ENCODE measurements around the gene RNF217. TPM values are rescaled to one million over a fixed set of nuclear protein-coding genes. Genes with fewer than 3 reads are reported as not detected.

The RNF217 gene
- total RNA-seq, 1 donor from 2014 or later = not detected

DNA sequence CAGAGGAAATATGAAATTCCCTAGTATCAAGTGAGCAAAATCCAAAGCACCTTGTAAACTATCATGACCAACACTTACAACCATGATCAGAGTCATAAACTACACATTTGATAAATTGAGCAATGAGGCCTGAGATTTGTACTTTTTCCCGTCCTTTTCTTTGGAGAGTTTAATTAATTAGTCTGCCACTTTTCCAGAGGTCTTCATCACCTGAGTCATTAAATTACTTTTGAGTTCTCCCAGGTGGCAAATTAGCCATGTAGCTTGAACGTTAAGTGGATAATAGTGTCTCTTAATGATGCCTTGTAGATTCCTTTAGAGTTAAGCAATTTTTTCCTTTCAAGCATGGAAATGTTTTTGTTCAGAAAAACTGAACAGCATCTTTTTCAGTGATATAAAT is 75.6 kb downstream of the RNF217 start:
- intact Hi-C loops (cut with micrococcal nuclease) = no loop called here
- H3K4me1 Mint-ChIP-seq = no peaks in the 10 kb centered on the region
- no peak for ATAC-seq (ENCODE audit: low read depth)
- H3K27me3 Mint-ChIP-seq = no peaks in the 10 kb centered on the region
- no peaks in the 10 kb centered on the region for H3K36me3 Mint-ChIP-seq (ENCODE audit: low read depth)
- no peak overlapping the region for H3K27ac Mint-ChIP-seq
- POLR2A ChIA-PET = no interaction called here
- CTCF ChIA-PET = no interaction called here
- DNase-seq = no peak
- TF ChIP-seq, protein P1, sequence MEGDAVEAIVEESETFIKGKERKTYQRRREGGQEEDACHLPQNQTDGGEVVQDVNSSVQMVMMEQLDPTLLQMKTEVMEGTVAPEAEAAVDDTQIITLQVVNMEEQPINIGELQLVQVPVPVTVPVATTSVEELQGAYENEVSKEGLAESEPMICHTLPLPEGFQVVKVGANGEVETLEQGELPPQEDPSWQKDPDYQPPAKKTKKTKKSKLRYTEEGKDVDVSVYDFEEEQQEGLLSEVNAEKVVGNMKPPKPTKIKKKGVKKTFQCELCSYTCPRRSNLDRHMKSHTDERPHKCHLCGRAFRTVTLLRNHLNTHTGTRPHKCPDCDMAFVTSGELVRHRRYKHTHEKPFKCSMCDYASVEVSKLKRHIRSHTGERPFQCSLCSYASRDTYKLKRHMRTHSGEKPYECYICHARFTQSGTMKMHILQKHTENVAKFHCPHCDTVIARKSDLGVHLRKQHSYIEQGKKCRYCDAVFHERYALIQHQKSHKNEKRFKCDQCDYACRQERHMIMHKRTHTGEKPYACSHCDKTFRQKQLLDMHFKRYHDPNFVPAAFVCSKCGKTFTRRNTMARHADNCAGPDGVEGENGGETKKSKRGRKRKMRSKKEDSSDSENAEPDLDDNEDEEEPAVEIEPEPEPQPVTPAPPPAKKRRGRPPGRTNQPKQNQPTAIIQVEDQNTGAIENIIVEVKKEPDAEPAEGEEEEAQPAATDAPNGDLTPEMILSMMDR (IDR thresholded peaks at IDR 0.05) = no peak
- no peaks in the 10 kb centered on the region for H3K9me3 Mint-ChIP-seq
- H3K4me3 Mint-ChIP-seq = no peak overlapping the region

DNA sequence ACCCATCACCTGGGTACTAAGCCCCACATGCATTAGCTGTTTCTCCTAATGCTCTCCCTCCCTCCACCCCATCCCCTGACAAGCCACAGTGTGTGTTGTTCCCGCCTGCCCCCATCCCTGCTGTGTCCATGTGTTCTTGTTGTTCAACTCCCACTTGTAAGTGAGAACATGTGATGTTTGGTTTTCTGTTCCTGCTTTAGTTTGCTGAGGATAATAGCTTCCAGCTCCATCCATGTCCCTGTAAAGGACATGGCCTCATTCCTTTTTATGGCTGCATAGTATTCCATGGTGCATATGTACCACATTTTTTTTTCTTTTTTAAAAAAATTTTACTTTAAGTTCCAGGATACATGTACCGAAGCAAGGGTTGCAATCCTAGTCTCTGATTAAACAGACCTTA is 76.7 kb downstream of the RNF217 start:
- ATAC-seq (ENCODE audit: low read depth) = no peak
- no peaks in the 10 kb centered on the region for H3K4me1 Mint-ChIP-seq

DNA sequence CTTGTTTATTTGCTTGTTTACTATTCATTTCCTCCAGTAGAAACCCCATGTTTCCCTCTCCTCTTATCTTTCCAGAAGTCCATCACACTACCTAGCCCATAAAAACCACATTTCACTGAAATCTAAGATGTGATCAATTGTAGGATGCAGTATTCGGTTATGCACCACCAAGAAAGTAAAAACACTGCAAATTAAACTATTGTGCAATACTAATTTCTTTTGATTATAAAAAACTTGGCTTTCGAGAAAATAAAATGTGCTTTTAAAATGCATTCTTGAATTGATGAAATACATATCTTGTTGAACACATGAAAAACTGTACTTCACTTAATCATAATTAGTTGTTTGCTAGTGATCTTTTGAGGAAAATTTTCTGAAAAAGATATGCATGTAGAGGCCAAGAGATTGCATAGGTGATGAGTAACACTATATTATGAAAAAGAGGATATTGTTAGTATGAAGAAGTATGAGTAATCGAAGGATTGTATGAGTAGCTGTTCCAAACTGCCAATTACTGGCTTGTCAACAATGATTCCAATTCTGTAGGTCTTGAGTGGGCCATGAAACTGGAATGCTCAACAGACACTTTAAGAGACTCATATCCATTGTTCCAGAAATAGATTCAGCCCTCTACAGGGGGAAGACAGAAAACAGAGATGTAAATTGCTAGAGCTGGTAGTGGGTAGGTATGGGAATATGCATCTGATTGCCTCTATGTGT is 79.7 kb downstream of the RNF217 start:
- DNase-seq = no peak
- Mint-ChIP-seq H3K4me3 (no peak overlapping the region), H3K4me1 (no peaks in the 10 kb centered on the region), H3K36me3 (ENCODE audit: low read depth) (no peaks in the 10 kb centered on the region), H3K27me3 (no peaks in the 10 kb centered on the region), H3K27ac (no peak overlapping the region), H3K9me3 (no peaks in the 10 kb centered on the region)
- no peak for ATAC-seq (ENCODE audit: low read depth)
- ChIA-PET POLR2A (no interaction called here), CTCF (no interaction called here)
- TF ChIP-seq, protein P1 (IDR thresholded peaks at IDR 0.05) = no peak
- intact Hi-C loops (cut with micrococcal nuclease) = no loop called here

More for the DNA sequence above, 76.7 kb downstream of the RNF217 start:
- TF ChIP-seq, protein P1 (IDR thresholded peaks at IDR 0.05) = no peak
- Mint-ChIP-seq H3K36me3 (ENCODE audit: low read depth) (no peaks in the 10 kb centered on the region), H3K27ac (no peak overlapping the region), H3K27me3 (no peaks in the 10 kb centered on the region), H3K4me3 (no peak overlapping the region), H3K9me3 (no peaks in the 10 kb centered on the region)
- CTCF ChIA-PET = no interaction called here
- intact Hi-C loops (cut with micrococcal nuclease) = no loop called here
- POLR2A ChIA-PET = no interaction called here
- no peak for DNase-seq

DNA sequence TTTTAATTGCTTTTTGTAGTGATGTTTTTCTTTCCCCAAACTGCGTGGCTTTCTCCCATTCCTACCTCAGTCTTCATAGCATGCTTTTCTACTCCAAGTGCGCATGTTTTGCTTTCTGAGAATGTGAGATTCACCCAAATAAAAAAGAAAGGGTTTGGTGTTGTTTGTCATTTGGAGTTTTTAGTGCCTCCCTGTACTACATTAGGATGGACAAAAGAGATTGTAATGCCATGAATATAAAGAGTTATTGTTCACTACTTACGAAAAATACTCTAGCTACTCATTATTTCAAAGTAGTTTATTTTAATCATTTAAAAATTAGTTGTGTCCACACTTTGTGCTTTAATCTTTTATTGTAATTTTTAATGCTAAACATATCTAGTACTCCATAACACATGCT is 81.8 kb downstream of the RNF217 start:
- ChIA-PET CTCF (no interaction called here), POLR2A (no interaction called here)
- ATAC-seq (ENCODE audit: low read depth) (no peak), DNase-seq (no peak)
- H3K27me3 Mint-ChIP-seq = no peaks in the 10 kb centered on the region
- TF ChIP-seq, protein P1 (IDR thresholded peaks at IDR 0.05) = no peak
- no peaks in the 10 kb centered on the region for H3K9me3 Mint-ChIP-seq
- no peaks in the 10 kb centered on the region for H3K36me3 Mint-ChIP-seq (ENCODE audit: low read depth)
- H3K4me3 Mint-ChIP-seq = no peak overlapping the region
- intact Hi-C loops (cut with micrococcal nuclease) = no loop called here
- H3K27ac Mint-ChIP-seq = no peak overlapping the region
- no peaks in the 10 kb centered on the region for H3K4me1 Mint-ChIP-seq

DNA sequence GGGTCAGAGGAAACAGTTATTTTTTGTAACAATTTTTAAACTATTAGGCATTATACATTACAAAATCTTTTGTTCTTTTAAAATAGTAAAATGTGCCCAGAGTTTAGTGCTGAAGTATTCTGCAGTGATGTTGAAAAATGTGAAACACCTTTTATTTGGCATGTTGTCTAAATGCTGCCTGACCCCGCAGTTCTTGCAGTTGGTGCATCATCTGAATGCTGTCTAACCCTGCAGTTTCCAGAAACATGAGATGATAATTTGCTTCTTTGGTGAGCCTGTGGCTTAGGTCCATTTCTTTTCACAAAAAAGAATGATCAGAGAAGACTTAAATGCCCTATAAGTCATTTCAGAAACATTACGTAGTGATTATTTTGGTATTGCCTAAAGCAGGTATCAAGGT is 82.4 kb downstream of the RNF217 start:
- POLR2A ChIA-PET = no interaction called here
- Mint-ChIP-seq H3K4me1 (no peaks in the 10 kb centered on the region), H3K27ac (no peak overlapping the region), H3K9me3 (no peaks in the 10 kb centered on the region), H3K4me3 (no peak overlapping the region), H3K36me3 (ENCODE audit: low read depth) (no peaks in the 10 kb centered on the region), H3K27me3 (no peaks in the 10 kb centered on the region)
- intact Hi-C loops (cut with micrococcal nuclease) = no loop called here
- DNase-seq (no peak), ATAC-seq (ENCODE audit: low read depth) (no peak)
- TF ChIP-seq, protein P1 (IDR thresholded peaks at IDR 0.05) = no peak
- CTCF ChIA-PET = no interaction called here

All from activated B cell treated with CpG ODN at 0.5 μM for 24 hours (primary cell).